ENCODE data around the gene CHCHD5.
"Not testable (repeated sequence)": the region's sequence is repeated elsewhere in the genome, so short reads cannot be mapped to it uniquely, and the experiment has no call there.

Gene CHCHD5

DNA sequence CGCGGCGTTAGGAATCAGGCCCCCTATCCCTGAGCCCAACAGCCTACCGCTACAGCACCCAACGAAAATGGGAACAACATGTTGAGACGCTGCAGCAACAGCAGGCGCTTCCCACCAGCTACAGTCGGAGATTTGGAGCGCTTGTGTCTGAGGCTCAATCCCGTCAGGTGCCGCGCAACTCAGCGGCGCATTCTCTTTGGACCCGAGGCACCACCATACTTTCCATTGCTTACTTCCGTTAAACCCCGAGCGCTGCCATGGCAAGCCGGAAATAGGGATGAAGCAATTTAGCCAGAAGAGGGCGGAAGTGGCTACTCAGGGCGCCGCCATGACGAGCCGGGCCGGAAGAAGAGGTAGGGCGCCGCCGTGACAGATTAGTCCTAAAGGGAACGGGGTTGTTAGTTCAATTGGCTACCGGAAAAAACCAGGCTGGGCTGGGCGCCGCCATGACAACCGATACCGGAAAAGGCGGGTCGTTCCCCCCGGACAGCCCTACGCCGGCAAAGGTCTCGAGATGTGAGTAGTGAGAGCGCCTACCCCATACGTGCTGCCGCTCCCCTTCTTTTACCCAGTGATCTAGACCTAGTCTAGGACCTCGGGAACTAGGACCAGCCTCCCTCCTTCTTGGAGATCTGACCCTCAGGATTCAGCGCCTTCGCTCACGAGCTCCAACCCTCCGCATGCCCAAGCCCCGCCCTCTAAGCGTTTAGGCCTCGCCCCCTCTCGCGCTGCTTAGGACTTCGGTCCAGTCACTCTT is at the start of gene CHCHD5:
Gene CHCHD5 (plus strand): TSS at position 476 of the 757 bp plus-strand sequence. CDS start 39 bp downstream, at position 515.
- DNase-seq = peak; percentile 98

DNA sequence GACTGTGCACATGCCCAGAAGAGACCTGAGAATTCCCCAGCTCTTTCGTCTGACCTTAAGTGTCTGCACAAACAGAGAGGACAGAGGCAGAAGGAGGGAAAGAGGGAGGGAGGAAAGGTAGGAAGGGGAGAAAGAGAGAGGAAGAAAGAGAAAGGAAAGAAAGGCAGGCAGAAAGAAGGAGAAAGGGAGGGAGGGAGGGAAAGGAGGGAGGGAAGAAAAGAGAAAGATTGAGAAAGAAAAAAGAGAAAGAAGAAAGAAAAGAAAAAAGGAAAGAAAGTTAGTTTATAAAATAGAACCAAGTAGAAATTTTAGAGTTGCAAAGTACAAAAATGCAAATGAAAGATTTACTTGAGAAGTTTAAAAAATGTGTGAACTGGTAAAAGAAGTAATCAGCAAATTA is 49.6 kb upstream of the CHCHD5 start:
- no peak for DNase-seq

GRCh38 chr2:112536665-112537064 is 47.7 kb upstream of the CHCHD5 start:
- not testable (repeated sequence) for DNase-seq

- no peak for DNase-seq
Observed at GRCh38 chr2:112539306-112539705, 45.1 kb upstream of the CHCHD5 start.

DNA sequence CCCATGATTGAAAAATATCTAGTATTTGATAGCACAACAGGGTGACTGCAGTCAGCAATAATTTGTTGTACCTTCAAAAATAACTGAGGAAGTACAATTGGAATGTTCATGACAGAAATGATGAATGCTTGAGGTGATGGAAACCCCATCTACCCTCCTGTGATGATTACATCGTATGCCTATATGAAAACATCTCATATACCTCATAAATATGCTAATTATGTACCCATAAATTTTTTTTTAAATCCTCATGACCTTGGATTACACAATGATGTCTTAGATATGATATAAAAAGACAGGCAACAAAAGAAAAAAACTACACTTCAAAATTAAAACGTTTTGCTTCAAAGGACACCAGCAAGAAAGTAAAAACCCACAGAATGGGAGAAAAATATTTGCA is 43.5 kb upstream of the CHCHD5 start:
- DNase-seq = no peak

GRCh38 chr2:112541315-112542122 is 42.9 kb upstream of the CHCHD5 start:
- no peak for DNase-seq

DNA sequence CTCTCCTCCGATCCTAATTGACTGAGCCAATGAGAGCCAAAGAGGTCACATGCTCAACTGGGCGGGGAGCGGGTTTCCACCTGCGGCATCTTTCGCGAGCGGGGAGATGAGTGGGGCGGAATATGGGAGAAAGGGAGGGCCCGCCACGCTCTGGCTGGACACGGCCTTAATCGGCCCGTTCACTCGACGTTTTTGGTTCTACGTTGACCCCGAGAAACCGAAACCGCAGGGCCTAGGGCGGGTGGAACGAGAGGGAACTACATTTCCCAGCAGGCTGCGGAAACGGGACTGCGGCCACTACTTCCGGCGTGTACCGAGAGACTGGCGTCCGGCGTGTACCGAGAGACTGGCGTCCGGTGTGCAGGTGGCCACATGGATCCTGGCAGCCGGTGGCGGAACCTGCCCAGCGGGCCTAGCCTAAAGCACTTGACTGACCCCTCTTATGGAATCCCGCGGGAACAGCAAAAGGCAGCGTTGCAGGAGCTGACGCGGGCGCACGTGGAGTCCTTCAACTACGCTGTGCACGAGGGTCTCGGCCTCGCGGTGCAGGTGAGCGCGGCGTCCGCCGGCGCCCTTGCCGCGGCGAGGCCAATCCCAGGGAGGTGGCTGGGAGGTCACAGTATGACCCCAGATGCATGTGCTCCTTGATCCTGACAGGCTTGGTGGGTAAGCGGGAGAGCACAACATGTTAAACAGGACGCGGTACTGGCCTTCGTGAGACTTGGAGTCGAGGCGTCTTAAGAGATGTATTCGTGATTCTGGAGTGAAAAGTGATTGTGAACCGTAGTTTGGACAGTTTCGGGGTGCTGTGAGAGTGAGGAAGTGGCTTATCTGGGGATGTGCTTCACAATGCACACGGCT is 42.1 kb upstream of the CHCHD5 start, which contains the start of gene POLR1B:
Gene POLR1B (plus strand): TSS at position 343 of the 861 bp plus-strand sequence. CDS start 30 bp downstream, at position 373.
- peak; percentile 92 for DNase-seq

DNA sequence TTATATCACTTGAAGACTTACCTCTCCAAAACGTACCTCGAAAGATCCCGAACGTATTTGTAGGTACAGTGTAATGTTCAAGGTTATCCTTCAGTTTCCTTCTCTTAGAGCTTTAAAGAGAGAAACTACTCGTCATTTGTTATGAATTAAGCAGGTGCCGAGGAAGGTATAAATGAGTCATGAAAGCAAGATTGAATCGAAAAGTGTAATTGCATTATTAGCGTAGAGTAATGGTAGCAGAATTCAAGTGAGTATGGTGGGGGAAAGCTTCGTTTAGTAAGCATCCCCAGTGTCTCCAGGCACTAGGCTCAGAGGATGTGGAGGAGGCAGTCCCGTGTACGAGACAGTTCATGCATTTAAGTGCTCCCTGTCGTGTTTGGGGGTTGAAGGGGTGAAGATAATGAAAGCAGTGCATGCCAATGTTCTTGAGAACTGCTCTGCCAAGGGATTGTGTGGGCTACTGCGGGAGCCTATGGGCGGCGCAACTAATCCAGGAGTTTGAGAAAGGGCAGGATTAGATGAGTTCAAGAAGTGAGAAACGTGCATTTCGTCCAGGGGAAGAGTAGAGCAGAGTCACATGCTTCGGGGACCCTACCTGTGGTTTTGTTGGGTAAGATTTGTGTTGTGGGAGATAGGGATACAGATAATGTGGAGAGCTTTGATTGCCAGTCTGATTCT is 41.3 kb upstream of the CHCHD5 start:
- peak; percentile 63 for DNase-seq

GRCh38 chr2:112547333-112547732 is 37.1 kb upstream of the CHCHD5 start:
- no peak for DNase-seq

DNA sequence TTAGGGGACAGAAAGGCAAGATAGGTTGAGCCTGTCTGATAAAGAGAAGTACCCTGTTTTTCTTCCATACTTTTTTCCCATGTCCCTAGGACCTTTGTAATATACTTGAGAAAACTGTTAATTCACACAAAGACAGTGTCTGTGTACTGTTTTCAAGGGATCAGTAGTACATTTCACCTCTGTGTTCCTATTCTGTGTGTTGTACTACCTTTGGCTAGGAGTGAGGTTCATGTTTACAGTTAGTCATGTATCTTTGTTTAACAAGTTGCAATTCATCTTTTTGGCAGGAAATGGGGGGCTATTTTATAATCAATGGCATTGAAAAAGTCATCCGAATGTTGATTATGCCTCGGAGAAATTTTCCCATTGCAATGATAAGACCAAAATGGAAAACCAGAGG is 35.4 kb upstream of the CHCHD5 start:
- no peak for DNase-seq

DNA sequence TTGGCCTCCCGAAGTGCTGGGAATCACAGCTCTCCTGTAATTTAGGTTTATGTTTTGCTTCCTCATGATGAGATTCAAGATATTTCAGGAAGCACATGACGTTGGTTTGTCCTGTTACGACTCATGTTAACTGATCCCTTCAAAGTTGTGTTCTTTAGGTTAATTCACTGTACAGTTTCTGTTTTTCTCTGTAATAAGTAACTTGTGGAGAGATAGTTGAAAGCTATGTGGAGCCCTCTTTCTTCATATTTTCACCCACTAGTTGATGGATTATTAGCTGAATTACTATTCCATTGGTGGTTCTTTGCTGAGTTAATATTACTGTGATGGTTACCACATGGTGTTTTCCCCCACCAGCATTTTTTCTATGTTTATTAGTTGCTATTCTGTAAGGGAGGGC is 18.3 kb upstream of the CHCHD5 start:
- no peak for DNase-seq

DNA sequence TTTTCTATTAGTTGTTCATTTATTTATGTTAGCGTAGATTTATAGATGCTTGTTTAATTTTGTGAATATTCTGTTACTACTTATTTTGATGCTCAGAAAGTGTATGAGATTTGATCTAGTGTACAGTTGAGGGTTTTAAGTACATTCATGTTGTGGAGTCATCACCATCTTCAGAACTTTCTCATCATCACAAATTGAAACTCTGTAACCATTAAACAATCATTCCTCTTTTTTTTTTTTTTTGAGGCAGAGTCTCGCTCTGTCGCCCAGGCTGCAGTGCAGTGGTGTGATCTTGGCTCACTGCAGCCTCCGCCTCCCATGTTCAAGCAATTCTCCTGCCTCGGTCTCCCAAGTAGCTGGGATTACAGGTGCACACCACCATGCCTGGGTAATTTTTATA is 17.9 kb upstream of the CHCHD5 start:
- not testable (repeated sequence) for DNase-seq

GRCh38 chr2:112572005-112572404 is 12.4 kb upstream of the CHCHD5 start:
- DNase-seq = no peak

DNA sequence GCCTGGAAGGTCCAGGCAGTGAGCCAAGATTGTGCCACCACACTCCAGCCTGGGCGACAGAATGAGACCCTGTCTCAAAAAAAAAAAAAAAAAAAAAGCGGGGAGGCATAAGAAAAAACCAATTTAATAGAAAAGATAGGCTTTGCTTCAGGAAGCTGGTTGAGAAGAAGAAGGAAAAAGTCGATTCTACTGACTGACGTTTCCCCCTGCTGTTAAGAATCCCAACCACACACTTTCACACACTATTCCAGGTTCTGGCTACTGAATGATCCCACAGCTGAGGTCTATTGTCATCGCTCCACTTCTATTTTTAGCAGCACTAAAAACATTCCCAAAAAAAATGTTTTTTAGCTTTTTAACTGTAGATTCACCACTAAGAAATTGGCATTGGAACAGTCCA is 6.7 kb upstream of the CHCHD5 start:
- no peak for DNase-seq

DNA sequence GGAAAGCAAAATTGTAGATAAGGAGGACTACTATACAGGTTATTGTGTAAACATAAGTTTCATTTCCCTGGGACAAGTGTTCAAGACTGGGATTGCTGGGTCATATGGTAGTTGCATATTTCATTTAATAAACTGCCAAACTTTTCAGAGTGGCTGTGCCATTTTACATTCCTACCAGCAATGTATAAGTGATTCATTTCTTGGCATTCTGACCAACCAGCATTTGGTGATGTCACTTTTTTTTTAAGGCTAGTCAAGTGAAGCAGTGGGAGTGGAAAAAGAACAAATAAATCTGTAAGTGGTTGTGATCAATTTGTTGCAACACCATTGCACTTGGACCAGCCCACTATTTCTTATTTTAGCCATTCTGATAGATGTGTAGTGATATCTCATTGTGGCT is 5.2 kb upstream of the CHCHD5 start:
- no peak for DNase-seq

- no peak for DNase-seq
Observed at GRCh38 chr2:112580084-112580483, 4.3 kb upstream of the CHCHD5 start.

DNA sequence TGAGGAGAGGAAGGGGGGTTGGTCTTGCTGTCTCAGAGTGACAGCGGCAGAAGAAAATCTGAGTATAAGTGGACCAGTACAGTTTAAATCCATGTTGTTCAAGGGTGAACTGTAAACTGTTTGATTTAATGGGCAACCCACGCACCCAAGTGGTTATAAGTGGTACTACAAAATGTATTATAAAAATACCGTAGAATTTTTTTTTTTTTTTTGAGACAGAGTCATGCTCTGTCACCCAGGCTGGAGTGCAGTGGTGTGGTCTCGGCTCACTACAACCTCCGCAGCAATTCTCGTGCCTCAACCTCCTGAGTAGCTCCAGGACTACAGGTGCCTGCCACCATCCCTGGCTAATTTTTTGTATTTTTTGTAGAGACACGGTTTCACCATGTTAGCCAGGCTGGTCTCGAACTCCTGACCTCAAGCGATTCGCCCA is 2.1 kb upstream of the CHCHD5 start:
- DNase-seq = peak; percentile 69

GRCh38 chr2:112583497-112584133 is 794 bp upstream of the CHCHD5 start:
- no peak for DNase-seq

DNA sequence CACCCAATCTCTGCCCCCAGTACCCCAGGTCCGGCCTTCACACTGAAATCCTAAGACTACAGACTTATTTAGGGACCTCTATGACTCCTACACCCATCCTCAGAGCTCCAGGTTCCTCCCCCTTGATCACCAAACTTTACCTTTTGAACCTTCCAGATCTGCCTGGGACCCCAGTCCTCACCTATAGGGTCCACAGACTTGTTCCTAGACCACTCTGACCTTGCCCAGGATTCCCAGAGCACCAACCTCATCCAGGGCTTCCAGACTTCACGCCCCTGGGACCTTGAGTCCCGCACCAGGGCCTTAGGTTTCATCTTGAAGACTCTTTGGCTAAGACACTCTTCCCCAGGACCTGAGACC is 462 bp downstream of the CHCHD5 start:
- no peak for DNase-seq

- no peak for DNase-seq
Observed at GRCh38 chr2:112585400-112585799, 991 bp downstream of the CHCHD5 start.

- no peak for DNase-seq
Observed at GRCh38 chr2:112585873-112586464, 1.6 kb downstream of the CHCHD5 start.

- no peak for DNase-seq
Observed at GRCh38 chr2:112588611-112589045, 4.2 kb downstream of the CHCHD5 start.

Data from activated effector memory CD4-positive, alpha-beta T cell treated with anti-CD3 and anti-CD28 coated beads, Interleukin-2, amount 50 U/mL, for 16 hours (primary cell).